K562 (cell line): ENCODE data around the gene ASIC3. TPM values are rescaled to one million over a fixed set of nuclear protein-coding genes. Genes with fewer than 3 reads are reported as not detected.
A peak's percentile ranks its signal among the peaks of the same experiment; 100 is the strongest.

Experiments
- CBX1 ChIP-seq: sonication (generic); IDR thresholded peaks from 2 replicates; pipeline ENCODE4 v1.6.1; 2016; ENCODE audit warnings: antibody characterized with exemption, low read depth, mild to moderate bottlenecking
- DDX20 ChIP-seq: fragments of 450-650 bp; IDR thresholded peaks from 2 replicates; pipeline ENCODE4 v1.6.1; 2016; ENCODE audit warnings: missing genetic modification characterization, low read depth, mild to moderate bottlenecking, missing compliant biosample characterization, moderate library complexity
- DNMT1 ChIP-seq: fragments of 450-650 bp; IDR thresholded peaks from 2 replicates; pipeline ENCODE4 v1.6.1; 2016; ENCODE audit warnings: antibody characterized with exemption, mild to moderate bottlenecking
- E2F3 ChIP-seq: fragments of 250-450 bp; sonication (Bioruptor Pico); IDR thresholded peaks from 2 replicates; pipeline ENCODE4 v1.4.0; 2020; ENCODE audit warnings: mild to moderate bottlenecking
- FOS ChIP-seq: IDR thresholded peaks from 3 replicates; pipeline ENCODE4 v1.6.1; 2011; ENCODE audit not compliant: insufficient read length; ENCODE audit errors: extremely low read depth
- GTF2A2 ChIP-seq: IDR thresholded peaks from 2 replicates; pipeline ENCODE4 v1.6.1; 2016; ENCODE audit warnings: mild to moderate bottlenecking, missing genetic modification characterization, missing compliant biosample characterization
- HOXB6 ChIP-seq: fragments of 250-450 bp; sonication (Bioruptor Pico); IDR thresholded peaks from 2 replicates; pipeline ENCODE4 v1.5.1; 2022; ENCODE audit warnings: mild to moderate bottlenecking, borderline replicate concordance
- NCOA2 ChIP-seq, 2 experiments: fragments of 450-650 bp; IDR thresholded peaks; 2 replicates each; pipeline ENCODE4 v1.6.1; 2018; ENCODE audit warnings: mild to moderate bottlenecking in 2 of 2, moderate library complexity in 1 of 2; ENCODE audit not compliant: partially characterized antibody in 2 of 2
- PRMT5 ChIP-seq: sonication (generic); formaldehyde crosslinking; IDR thresholded peaks from 2 replicates; pipeline ENCODE4 v1.5.0; 2020; ENCODE audit warnings: missing genetic modification reagents
- RB1 ChIP-seq: fragments of 450-650 bp; IDR thresholded peaks from 2 replicates; pipeline ENCODE4 v1.6.1; 2017; ENCODE audit warnings: low read depth, mild to moderate bottlenecking
- RUNX1 ChIP-seq: sonication (generic); IDR thresholded peaks from 2 replicates; pipeline ENCODE4 v1.6.1; 2016; ENCODE audit warnings: antibody characterized with exemption, low read depth
- YBX1 ChIP-seq: fragments of 450-650 bp; IDR thresholded peaks from 2 replicates; pipeline ENCODE4 v1.7.1; 2016; ENCODE audit warnings: mild to moderate bottlenecking
- ZNF184 ChIP-seq: sonication (generic); formaldehyde crosslinking; IDR thresholded peaks from 2 replicates; pipeline ENCODE4 v1.5.0; 2020; ENCODE audit warnings: missing genetic modification reagents
- ZNF239 ChIP-seq: fragments of 250-450 bp; sonication (Bioruptor Pico); IDR thresholded peaks from 2 replicates; pipeline ENCODE4 v1.4.0; 2020; ENCODE audit warnings: mild to moderate bottlenecking
- ZNF77 ChIP-seq: fragments of 250-450 bp; sonication (Bioruptor Pico); IDR thresholded peaks from 2 replicates; pipeline ENCODE4 v1.5.0; 2020
- polyA plus RNA-seq, 8 experiments: library from polyadenylated mRNA; depleted of rRNA in 4 of 8; stranded (reverse) in 5 of 8; unstranded in 3 of 8; fragments of >200 nt; fragmentation: Nextera tagmentation in 2 of 8; fragmentation: Illumina TruSeq in 1 of 8; extraction: Ambion mirVana in 2 of 8; extraction: Trizol in 1 of 8; gene quantifications; 2 replicates each; pipeline versions ENCODE4 v1.2.1 to v1.2.3, GENCODE V29; 2011 to 2014; ENCODE audit warnings: inconsistent platforms in 1 of 8, missing spikeins in 1 of 8
- total RNA-seq, 7 experiments: library from RNA; depleted of rRNA in 6 of 7; stranded (reverse); fragments of >200 nt in 6 of 7; fragmentation: Illumina TruSeq in 2 of 7; extraction: Trizol in 2 of 7; gene quantifications; 2 replicates each; pipeline versions ENCODE4 v1.2.1 to v1.2.3, GENCODE V29; 2011 to 2021; ENCODE audit warnings: low replicate concordance in 1 of 7
- TF ChIP-seq, protein P1 (sequence below): fragments of 450-650 bp; formaldehyde crosslinking; IDR thresholded peaks from 2 replicates; pipeline ENCODE4 v1.4.0; 2020; ENCODE audit warnings: mild to moderate bottlenecking, moderate library complexity
- TF ChIP-seq, protein P2 (sequence below): fragments of 450-650 bp; formaldehyde crosslinking; IDR thresholded peaks from 2 replicates; pipeline ENCODE4 v1.4.0; 2022; ENCODE audit warnings: missing genetic modification characterization
- TF ChIP-seq, protein P3 (sequence below): fragments of 450-650 bp; IDR thresholded peaks from 2 replicates; pipeline ENCODE4 v1.6.1; 2017; ENCODE audit warnings: mild to moderate bottlenecking, moderate library complexity
- TF ChIP-seq, protein P4 (sequence below), 2 experiments: fragments of 450-650 bp in 1 of 2; sonication (generic) in 1 of 2; formaldehyde crosslinking; conservative IDR thresholded peaks; 2 replicates each; pipeline versions ENCODE4 v1.4.0 to v1.8.1; 2020 to 2022; ENCODE audit warnings: mild to moderate bottlenecking in 1 of 2, missing genetic modification reagents in 1 of 2
- TF ChIP-seq, protein P5 (sequence below), 3 experiments: fragments of 200-800 bp in 1 of 3; sonication (Bioruptor generic) in 1 of 3; sonication (generic) in 1 of 3; formaldehyde crosslinking in 1 of 3; IDR thresholded peaks; 2 replicates each; pipeline versions ENCODE4 v1.6.1 to v1.8.0; 2016 to 2022; ENCODE audit warnings: mild to moderate bottlenecking in 2 of 3, missing compliant biosample characterization in 2 of 3, missing genetic modification characterization in 2 of 3, missing genetic modification reagents in 1 of 3
- TF ChIP-seq, protein P6 (sequence below): sonication (generic); formaldehyde crosslinking; IDR thresholded peaks from 2 replicates; pipeline ENCODE4 v1.8.1; 2023; ENCODE audit warnings: mild to moderate bottlenecking, missing genetic modification reagents, moderate library complexity

Gene ASIC3
- total and polyA plus RNA-seq, 9 of the 15 experiments (the other 6 are each of a cell fraction or from before 2014, with no cell fraction given): 0.11 to 5.0 (median 0.87) TPM

DNA sequence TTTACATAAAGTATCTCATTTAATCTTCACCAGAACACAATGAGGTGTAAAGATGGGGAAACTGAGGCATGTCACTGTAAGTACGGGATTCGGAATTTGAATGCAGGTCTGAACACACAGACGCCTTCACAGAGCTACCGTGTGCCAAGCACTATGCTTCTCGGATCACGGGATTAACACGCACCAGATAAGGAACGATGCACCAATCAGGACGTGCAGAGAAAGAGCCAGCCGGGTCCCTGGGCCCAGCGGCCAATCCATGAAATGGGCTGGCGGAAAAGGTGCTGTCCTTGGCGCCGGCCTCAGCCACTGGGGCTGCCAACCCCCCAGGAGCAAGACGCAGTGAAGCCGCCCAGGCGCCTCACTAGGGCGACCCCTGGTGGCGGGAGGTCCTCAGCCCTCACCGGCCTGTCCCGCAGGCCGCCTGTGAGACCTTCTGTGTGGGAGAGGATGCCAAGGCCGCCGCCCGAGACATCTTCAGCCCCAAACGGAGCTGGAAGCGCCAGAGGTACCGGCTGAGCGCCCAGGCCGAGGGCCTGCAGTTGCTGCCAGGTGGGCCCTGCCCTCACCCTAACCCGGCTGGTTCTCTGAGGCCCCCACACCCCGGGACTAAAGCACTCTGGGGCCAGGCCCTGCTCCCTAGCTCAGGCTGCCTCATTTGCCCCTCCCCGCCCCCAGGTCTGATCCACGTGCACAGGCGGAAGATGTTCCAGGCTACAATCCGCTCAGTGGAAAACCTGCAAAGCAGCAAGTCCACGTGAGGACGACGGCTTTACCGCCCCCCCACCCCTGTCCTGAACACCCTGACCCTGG, 39.6 kb upstream of the ASIC3 start (continued):
- TF ChIP-seq, protein P1, sequence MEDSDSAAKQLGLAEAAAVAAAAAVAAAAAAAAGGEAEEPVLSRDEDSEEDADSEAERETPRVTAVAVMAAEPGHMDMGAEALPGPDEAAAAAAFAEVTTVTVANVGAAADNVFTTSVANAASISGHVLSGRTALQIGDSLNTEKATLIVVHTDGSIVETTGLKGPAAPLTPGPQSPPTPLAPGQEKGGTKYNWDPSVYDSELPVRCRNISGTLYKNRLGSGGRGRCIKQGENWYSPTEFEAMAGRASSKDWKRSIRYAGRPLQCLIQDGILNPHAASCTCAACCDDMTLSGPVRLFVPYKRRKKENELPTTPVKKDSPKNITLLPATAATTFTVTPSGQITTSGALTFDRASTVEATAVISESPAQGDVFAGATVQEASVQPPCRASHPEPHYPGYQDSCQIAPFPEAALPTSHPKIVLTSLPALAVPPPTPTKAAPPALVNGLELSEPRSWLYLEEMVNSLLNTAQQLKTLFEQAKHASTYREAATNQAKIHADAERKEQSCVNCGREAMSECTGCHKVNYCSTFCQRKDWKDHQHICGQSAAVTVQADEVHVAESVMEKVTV: no peak
- TF ChIP-seq RB1 (peak; percentile 98), DNMT1 (0 out of 2 replicates have a peak, but pooled peaks have one; percentile 85), PRMT5 (no peak), ZNF239 (CRISPR knock-in tag) (peak; percentile 71), HOXB6 (CRISPR knock-in tag) (no peak), RUNX1 (no peak; the same call in 1 of the 2 replicates), ZNF77 (CRISPR knock-in tag) (no peak), CBX1 (peak; percentile 98), YBX1 (no peak), GTF2A2 (tag) (no peak), E2F3 (CRISPR knock-in tag) (peak; percentile 40), NCOA2 (IDR thresholded peaks at IDR 0.05; ENCODE audit: partially characterized antibody in 2 of 2) (no peak), ZNF184 (no peak), FOS (peak; percentile 53), DDX20 (tag) (no peak)
- TF ChIP-seq, protein P2, sequence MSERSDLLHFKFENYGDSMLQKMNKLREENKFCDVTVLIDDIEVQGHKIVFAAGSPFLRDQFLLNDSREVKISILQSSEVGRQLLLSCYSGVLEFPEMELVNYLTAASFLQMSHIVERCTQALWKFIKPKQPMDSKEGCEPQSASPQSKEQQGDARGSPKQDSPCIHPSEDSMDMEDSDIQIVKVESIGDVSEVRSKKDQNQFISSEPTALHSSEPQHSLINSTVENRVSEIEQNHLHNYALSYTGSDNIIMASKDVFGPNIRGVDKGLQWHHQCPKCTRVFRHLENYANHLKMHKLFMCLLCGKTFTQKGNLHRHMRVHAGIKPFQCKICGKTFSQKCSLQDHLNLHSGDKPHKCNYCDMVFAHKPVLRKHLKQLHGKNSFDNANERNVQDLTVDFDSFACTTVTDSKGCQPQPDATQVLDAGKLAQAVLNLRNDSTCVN (CRISPR knock-in tag): 0 out of 2 replicates have a peak, but pooled peaks have one; percentile 55
- TF ChIP-seq, protein P3, sequence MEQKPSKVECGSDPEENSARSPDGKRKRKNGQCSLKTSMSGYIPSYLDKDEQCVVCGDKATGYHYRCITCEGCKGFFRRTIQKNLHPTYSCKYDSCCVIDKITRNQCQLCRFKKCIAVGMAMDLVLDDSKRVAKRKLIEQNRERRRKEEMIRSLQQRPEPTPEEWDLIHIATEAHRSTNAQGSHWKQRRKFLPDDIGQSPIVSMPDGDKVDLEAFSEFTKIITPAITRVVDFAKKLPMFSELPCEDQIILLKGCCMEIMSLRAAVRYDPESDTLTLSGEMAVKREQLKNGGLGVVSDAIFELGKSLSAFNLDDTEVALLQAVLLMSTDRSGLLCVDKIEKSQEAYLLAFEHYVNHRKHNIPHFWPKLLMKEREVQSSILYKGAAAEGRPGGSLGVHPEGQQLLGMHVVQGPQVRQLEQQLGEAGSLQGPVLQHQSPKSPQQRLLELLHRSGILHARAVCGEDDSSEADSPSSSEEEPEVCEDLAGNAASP: no peak
- TF ChIP-seq, protein P4, sequence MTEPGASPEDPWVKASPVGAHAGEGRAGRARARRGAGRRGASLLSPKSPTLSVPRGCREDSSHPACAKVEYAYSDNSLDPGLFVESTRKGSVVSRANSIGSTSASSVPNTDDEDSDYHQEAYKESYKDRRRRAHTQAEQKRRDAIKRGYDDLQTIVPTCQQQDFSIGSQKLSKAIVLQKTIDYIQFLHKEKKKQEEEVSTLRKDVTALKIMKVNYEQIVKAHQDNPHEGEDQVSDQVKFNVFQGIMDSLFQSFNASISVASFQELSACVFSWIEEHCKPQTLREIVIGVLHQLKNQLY (CRISPR knock-in tag; conservative IDR thresholded peaks at IDR 0.05): no peak
- TF ChIP-seq, protein P5, sequence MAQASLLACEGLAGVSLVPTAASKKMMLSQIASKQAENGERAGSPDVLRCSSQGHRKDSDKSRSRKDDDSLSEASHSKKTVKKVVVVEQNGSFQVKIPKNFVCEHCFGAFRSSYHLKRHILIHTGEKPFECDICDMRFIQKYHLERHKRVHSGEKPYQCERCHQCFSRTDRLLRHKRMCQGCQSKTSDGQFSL (CRISPR knock-in tag; IDR thresholded peaks at IDR 0.05): peak; percentile 86; the same call in 1 of the 2 replicates
- TF ChIP-seq, protein P5 (tag; IDR thresholded peaks at IDR 0.05): peak; percentile 12 to 66; a peak in 1 of 4 replicates
- TF ChIP-seq, protein P6, sequence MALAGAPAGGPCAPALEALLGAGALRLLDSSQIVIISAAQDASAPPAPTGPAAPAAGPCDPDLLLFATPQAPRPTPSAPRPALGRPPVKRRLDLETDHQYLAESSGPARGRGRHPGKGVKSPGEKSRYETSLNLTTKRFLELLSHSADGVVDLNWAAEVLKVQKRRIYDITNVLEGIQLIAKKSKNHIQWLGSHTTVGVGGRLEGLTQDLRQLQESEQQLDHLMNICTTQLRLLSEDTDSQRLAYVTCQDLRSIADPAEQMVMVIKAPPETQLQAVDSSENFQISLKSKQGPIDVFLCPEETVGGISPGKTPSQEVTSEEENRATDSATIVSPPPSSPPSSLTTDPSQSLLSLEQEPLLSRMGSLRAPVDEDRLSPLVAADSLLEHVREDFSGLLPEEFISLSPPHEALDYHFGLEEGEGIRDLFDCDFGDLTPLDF (CRISPR knock-in tag): peak; percentile 96
